Lower lobe of right lung (tissue), 2 donors: ENCODE measurements around the gene GPR42. TPM values are rescaled to one million over a fixed set of nuclear protein-coding genes. Genes with fewer than 3 reads are reported as not detected.

Experiments used
- ATAC-seq, 2 donors: fragments of 200-7000 bp; cut with Tn5 transposase; one replicate each; pipeline ENCODE4 v1.9.1; 2020 to 2022; ENCODE audit warnings: mild to moderate bottlenecking in 2 of 2, moderate library complexity in 2 of 2
- DNase-seq: peaks from one replicate; pipeline ENCODE4 v3.0.0-alpha.2; 2020
- H3K27ac ChIP-seq: fragments of 200-600 bp; one replicate; pipeline ENCODE4 v1.8.0; 2022
- H3K27me3 ChIP-seq: fragments of 200-600 bp; one replicate; pipeline ENCODE4 v1.8.0; 2022; ENCODE audit warnings: low read depth
- H3K36me3 ChIP-seq: fragments of 200-600 bp; one replicate; pipeline ENCODE4 v1.8.0; 2022; ENCODE audit warnings: mild to moderate bottlenecking
- H3K4me1 ChIP-seq: fragments of 200-600 bp; one replicate; pipeline ENCODE4 v1.8.0; 2022
- H3K4me3 ChIP-seq: fragments of 200-600 bp; one replicate; pipeline ENCODE4 v1.8.0; 2022; ENCODE audit warnings: mild to moderate bottlenecking
- H3K9me3 ChIP-seq: fragments of 200-600 bp; one replicate; pipeline ENCODE4 v1.8.0; 2022
- CTCF ChIP-seq: fragments of 200-600 bp; IDR thresholded peaks from one replicate; pipeline ENCODE4 v1.8.0; 2022; ENCODE audit warnings: antibody characterized with exemption, mild to moderate bottlenecking
- intact Hi-C: fragments of 100-400 bp; cut with DNase I; formaldehyde crosslinking; loops from one replicate; pipeline ENCODE4 v1.11.0; 2022
- total RNA-seq: library from RNA; stranded (reverse); fragmentation: NEBNext Ultra II Directional; extraction: Animal tissue kit (Norgen Biotek cat#: 25700); gene quantifications from one replicate; pipeline ENCODE4 v1.2.1, GENCODE V29; 2021
- donor health status: DM: no; HTN: yes; CAD: no; lungs with severe emphysema.

The GPR42 gene
- total RNA-seq, 1 donor from 2014 or later = not detected

- no peaks in the 10 kb centered on the region for H3K9me3 ChIP-seq
- peaks cover 13% of the 10 kb centered on the region for H3K4me1 ChIP-seq
- DNase-seq = peak; percentile 45
- ATAC-seq = peak in 1 of 2 donors; percentile 20
- H3K36me3 ChIP-seq = no peaks in the 10 kb centered on the region
- peaks cover 16% of the 10 kb centered on the region for H3K27me3 ChIP-seq
- intact Hi-C loops = no loop called here
- no peak overlapping the region for H3K27ac ChIP-seq
- TF ChIP-seq CTCF = no peak
- no peak overlapping the region for H3K4me3 ChIP-seq
Measured at GRCh38 chr19:35351411-35352176, 19.3 kb upstream of the GPR42 start.

- Histone ChIP-seq H3K4me1 (peaks cover 8% of the 10 kb centered on the region), H3K9me3 (no peaks in the 10 kb centered on the region), H3K4me3 (no peak overlapping the region), H3K27me3 (peaks cover 16% of the 10 kb centered on the region), H3K36me3 (no peaks in the 10 kb centered on the region), H3K27ac (no peak overlapping the region)
- no peak for TF ChIP-seq CTCF
- DNase-seq (no peak), ATAC-seq (no peak)
- intact Hi-C loops = no loop called here
Measured at GRCh38 chr19:35352177-35352447, 18.8 kb upstream of the GPR42 start.

GRCh38 chr19:35352448-35353304 lies 18.2 kb upstream of the GPR42 start:
- H3K36me3 ChIP-seq = no peaks in the 10 kb centered on the region
- intact Hi-C loops = no loop called here

GRCh38 chr19:35353635-35354034 lies 17.2 kb upstream of the GPR42 start:
- peaks cover 16% of the 10 kb centered on the region for H3K27me3 ChIP-seq
- no peaks in the 10 kb centered on the region for H3K9me3 ChIP-seq
- H3K36me3 ChIP-seq = no peaks in the 10 kb centered on the region
- DNase-seq = peak; percentile 35
- H3K4me3 ChIP-seq = no peak overlapping the region
- ATAC-seq = no peak
- peaks cover 15% of the 10 kb centered on the region for H3K4me1 ChIP-seq
- intact Hi-C loops = no loop called here
- H3K27ac ChIP-seq = no peak overlapping the region
- TF ChIP-seq CTCF = no peak

More at GRCh38 chr19:35352448-35353304, 18.2 kb upstream of the GPR42 start:
- DNase-seq (peak; percentile 72), ATAC-seq (peak; percentile 76 to 78)
- Histone ChIP-seq H3K9me3 (no peaks in the 10 kb centered on the region), H3K4me3 (no peak overlapping the region), H3K27me3 (peaks cover 16% of the 10 kb centered on the region), H3K27ac (no peak overlapping the region), H3K4me1 (peaks cover 8% of the 10 kb centered on the region)
- TF ChIP-seq CTCF = peak; percentile 83

GRCh38 chr19:35354898-35355297 lies 16.0 kb upstream of the GPR42 start:
- peaks cover 15% of the 10 kb centered on the region for H3K4me1 ChIP-seq
- no peaks in the 10 kb centered on the region for H3K9me3 ChIP-seq
- no peak for ATAC-seq
- DNase-seq = peak; percentile 11
- H3K4me3 ChIP-seq = no peak overlapping the region
- no peak overlapping the region for H3K27ac ChIP-seq
- no peaks in the 10 kb centered on the region for H3K36me3 ChIP-seq
- no peak for TF ChIP-seq CTCF
- peaks cover 11% of the 10 kb centered on the region for H3K27me3 ChIP-seq
- intact Hi-C loops = no loop called here
